ENCODE measurements around the gene AKR1C8. TPM values are rescaled to one million over a fixed set of nuclear protein-coding genes. Genes with fewer than 3 reads are reported as not detected.
"Not testable (repeated sequence)": the region's sequence is repeated elsewhere in the genome, so short reads cannot be mapped to it uniquely, and the experiment has no call there.

Gene AKR1C8
- total RNA-seq, 2 donors from 2014 or later = not detected

GRCh38 chr10:5143137-5143536, 41.8 kb downstream of the AKR1C8 start:
- Histone ChIP-seq H3K4me3 (no peak overlapping the region), H3K27me3 (no peaks in the 10 kb centered on the region), H3K36me3 (no peaks in the 10 kb centered on the region), H3K27ac (no peak overlapping the region), H3K9me3 (peaks cover 0 to 5% of the 10 kb centered on the region in 2 donors), H3K4me1 (no peaks in the 10 kb centered on the region)
- no peak for DNase-seq (ENCODE audit: low spot score)
- TF ChIP-seq CTCF (IDR thresholded peaks at IDR 0.05) = no peak

- no peak for DNase-seq (ENCODE audit: low spot score)
- H3K36me3 ChIP-seq = no peaks in the 10 kb centered on the region
- H3K27ac ChIP-seq = no peak overlapping the region
- H3K4me1 ChIP-seq = no peaks in the 10 kb centered on the region
- no peak overlapping the region for H3K4me3 ChIP-seq
- no peaks in the 10 kb centered on the region for H3K27me3 ChIP-seq
- H3K9me3 ChIP-seq = peaks cover 3 to 13% of the 10 kb centered on the region in 2 donors
- TF ChIP-seq CTCF (IDR thresholded peaks at IDR 0.05) = no peak
Observed at GRCh38 chr10:5142199-5142598, 42.8 kb downstream of the AKR1C8 start.

- DNase-seq (ENCODE audit: low spot score); H3K4me3 ChIP-seq; H3K4me1 ChIP-seq; H3K36me3 ChIP-seq; H3K27ac ChIP-seq; H3K27me3 ChIP-seq: not testable (repeated sequence)
- H3K9me3 ChIP-seq = peaks cover 12 to 27% of the 10 kb centered on the region in 2 donors
Observed at GRCh38 chr10:5137699-5138098, 47.3 kb downstream of the AKR1C8 start.

GRCh38 chr10:5136468-5137087, 48.4 kb downstream of the AKR1C8 start:
- TF ChIP-seq CTCF (IDR thresholded peaks at IDR 0.05) = no peak
- Histone ChIP-seq H3K27me3 (no peaks in the 10 kb centered on the region), H3K27ac (no peak overlapping the region), H3K4me3 (no peak overlapping the region), H3K4me1 (no peaks in the 10 kb centered on the region), H3K9me3 (peaks cover 12 to 27% of the 10 kb centered on the region in 2 donors), H3K36me3 (no peaks in the 10 kb centered on the region)
- no peak for DNase-seq (ENCODE audit: low spot score)

DNA sequence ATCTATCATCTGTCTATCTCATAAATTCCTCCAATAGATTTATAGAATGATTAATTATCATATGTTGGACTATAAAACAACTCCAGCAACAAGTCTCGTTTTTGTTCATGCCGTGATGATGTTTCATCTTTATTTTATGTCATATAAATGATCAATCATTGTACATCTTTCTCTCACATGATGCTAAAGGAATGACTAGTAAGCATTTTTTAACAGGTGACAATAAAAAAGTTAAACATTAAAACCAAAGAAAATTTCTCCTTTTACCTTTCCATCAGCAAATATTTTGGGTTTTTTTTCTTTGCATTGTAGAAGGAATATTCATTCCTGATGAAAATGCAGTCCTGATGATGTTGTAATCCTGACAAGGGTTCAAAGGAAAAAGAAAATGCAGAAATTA, 49.4 kb downstream of the AKR1C8 start:
- DNase-seq (ENCODE audit: low spot score) = no peak
- H3K27ac ChIP-seq = no peak overlapping the region
- H3K4me3 ChIP-seq = no peak overlapping the region
- no peaks in the 10 kb centered on the region for H3K4me1 ChIP-seq
- peaks cover 12 to 27% of the 10 kb centered on the region in 2 donors for H3K9me3 ChIP-seq
- H3K27me3 ChIP-seq = no peaks in the 10 kb centered on the region
- TF ChIP-seq CTCF (IDR thresholded peaks at IDR 0.05) = no peak
- H3K36me3 ChIP-seq = no peaks in the 10 kb centered on the region

- Histone ChIP-seq H3K9me3 (peaks cover 0 to 11% of the 10 kb centered on the region in 2 donors), H3K4me1 (no peaks in the 10 kb centered on the region), H3K36me3 (no peaks in the 10 kb centered on the region), H3K27ac (no peak overlapping the region), H3K27me3 (no peaks in the 10 kb centered on the region), H3K4me3 (no peak overlapping the region)
- no peak for TF ChIP-seq CTCF (IDR thresholded peaks at IDR 0.05)
- DNase-seq (ENCODE audit: low spot score) = no peak
Observed at GRCh38 chr10:5125315-5126044, 59.5 kb downstream of the AKR1C8 start.

Measured in right atrium auricular region (tissue), 2 donors.